Esophagus squamous epithelium (tissue), 5 donors: Measurements from ENCODE around the gene KBTBD13. TPM values are rescaled to one million over a fixed set of nuclear protein-coding genes. Genes with fewer than 3 reads are reported as not detected.

Experiments
- DNase-seq: peaks from one replicate; lab custom pipeline; 2025; lab: John Stamatoyannopoulos, UW
- H3K27ac ChIP-seq, 4 donors: fragments of 200-600 bp; sonication (generic); one replicate each; pipeline ENCODE4 v1.5.1; 2016 to 2019; ENCODE audit warnings: mild to moderate bottlenecking in 1 of 4
- H3K27me3 ChIP-seq, 4 donors: fragments of 200-600 bp; sonication (generic); 1 replicate in 3 of 4; 2 replicates in 1 of 4; pipeline versions ENCODE4 v1.5.1 to v1.6.0; 2017 to 2021; ENCODE audit warnings: antibody characterized with exemption in 1 of 4
- H3K36me3 ChIP-seq, 3 donors: fragments of 200-600 bp; sonication (generic); one replicate each; pipeline ENCODE4 v1.5.1; 2016 to 2019
- H3K4me1 ChIP-seq, 3 donors: fragments of 200-600 bp; sonication (generic); one replicate each; pipeline ENCODE4 v1.5.1; 2017 to 2019
- H3K4me3 ChIP-seq, 4 donors: fragments of 200-600 bp; sonication (generic); 1 replicate in 3 of 4; 2 replicates in 1 of 4; pipeline ENCODE4 v1.5.1; 2016 to 2019; ENCODE audit warnings: mild to moderate bottlenecking in 2 of 4, moderate library complexity in 1 of 4
- H3K9me3 ChIP-seq, 3 donors: fragments of 200-600 bp; sonication (generic); one replicate each; pipeline ENCODE4 v1.5.1; 2016 to 2019
- CTCF ChIP-seq, 6 experiments: fragments of 450-650 bp in 4 of 6; fragments of 200-600 bp in 2 of 6; sonication (generic) in 2 of 6; IDR thresholded peaks; one replicate each; pipeline ENCODE4 v1.5.1; 2016 to 2019; ENCODE audit warnings: antibody characterized with exemption in 6 of 6, mild to moderate bottlenecking in 4 of 6, moderate library complexity in 4 of 6
- POLR2A ChIP-seq, 4 donors: fragments of 450-650 bp; IDR thresholded peaks; one replicate each; pipeline ENCODE4 v1.6.1; 2017; ENCODE audit warnings: antibody characterized with exemption in 4 of 4, mild to moderate bottlenecking in 4 of 4, moderate library complexity in 3 of 4
- WGBS, 2 donors: methylation state at CpG; one replicate each; pipeline ENCODE4 v1.1.5; 2018; 5-methylcytosine and 5-hydroxymethylcytosine counted together
- intact Hi-C: fragments of 100-400 bp; cut with DNase I; formaldehyde crosslinking; loops from one replicate; pipeline ENCODE4 v1.15.0; 2022
- total RNA-seq, 4 donors: library from RNA; depleted of rRNA; stranded (reverse); fragments of >200 nt; gene quantifications; one replicate each; pipeline ENCODE4 v1.1.0, GENCODE V29; 2016
- donor health status: DM: yes; HTN: yes; CAD: no.

KBTBD13 gene
- total RNA-seq, 4 donors from 2014 or later = not detected

GRCh38 chr15:65095011-65095746, 18.6 kb downstream of the KBTBD13 start:
- intact Hi-C loops = no loop called here
- TF ChIP-seq CTCF (IDR thresholded peaks at IDR 0.05) = no peak
- no peak overlapping the region for H3K4me3 ChIP-seq
- no peak for DNase-seq
- no peaks in the 10 kb centered on the region for H3K27me3 ChIP-seq
- peak overlapping the region; percentile 5 to 75 (median 29) for H3K27ac ChIP-seq
- H3K9me3 ChIP-seq = no peaks in the 10 kb centered on the region
- WGBS, 2 donors = 39 to 53% methylated on average over 3 to 4 of the region's 5 CpGs
- H3K4me1 ChIP-seq = peaks cover 4 to 29% (median 9%) of the 10 kb centered on the region in 3 donors
- H3K36me3 ChIP-seq = peaks cover 0 to 37% (median 10%) of the 10 kb centered on the region in 3 donors

DNA sequence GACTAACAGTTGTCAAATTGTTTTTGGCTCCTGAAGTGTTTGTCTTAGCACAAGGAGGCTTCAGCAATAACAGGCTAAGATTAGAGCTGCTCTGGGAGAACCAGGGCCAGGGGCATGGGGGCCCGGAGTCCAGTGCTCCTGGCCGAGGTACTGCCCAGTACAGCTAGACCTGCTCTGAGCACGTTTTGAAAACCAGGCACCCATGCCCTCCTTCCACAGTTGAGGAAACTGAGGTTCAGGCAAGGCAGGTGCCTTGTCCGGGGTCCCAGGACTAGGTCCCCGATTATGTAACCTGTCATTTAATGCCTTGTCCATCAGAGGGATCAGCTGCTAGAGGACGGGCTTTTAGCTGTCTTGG, 19.2 kb downstream of the KBTBD13 start:
- H3K27ac ChIP-seq = peak overlapping the region in 1 of 4 donors; percentile 10
- peaks cover 0 to 37% (median 10%) of the 10 kb centered on the region in 3 donors for H3K36me3 ChIP-seq
- 58 to 81% methylated on average over 3 to 4 of the region's 6 CpGs for WGBS, 2 donors
- peaks cover 6 to 35% (median 9%) of the 10 kb centered on the region in 3 donors for H3K4me1 ChIP-seq
- no peaks in the 10 kb centered on the region for H3K9me3 ChIP-seq
- TF ChIP-seq POLR2A (IDR thresholded peaks at IDR 0.05) (no peak), CTCF (IDR thresholded peaks at IDR 0.05) (no peak)
- no peak overlapping the region for H3K4me3 ChIP-seq
- intact Hi-C loops = no loop called here
- H3K27me3 ChIP-seq = no peaks in the 10 kb centered on the region
- no peak for DNase-seq

- intact Hi-C loops = no loop called here
- no peak for DNase-seq
- Histone ChIP-seq H3K4me3 (no peak overlapping the region), H3K27me3 (no peaks in the 10 kb centered on the region), H3K4me1 (peaks cover 16 to 45% (median 18%) of the 10 kb centered on the region in 3 donors), H3K36me3 (peaks cover 0 to 37% (median 10%) of the 10 kb centered on the region in 3 donors), H3K27ac (no peak overlapping the region), H3K9me3 (no peaks in the 10 kb centered on the region)
- WGBS, 2 donors = 73 to 83% methylated on average over 1 to 5 of the region's 6 CpGs
- TF ChIP-seq POLR2A (IDR thresholded peaks at IDR 0.05) (no peak), CTCF (IDR thresholded peaks at IDR 0.05) (no peak)
Observed at GRCh38 chr15:65096481-65097385, 20.2 kb downstream of the KBTBD13 start.

- Histone ChIP-seq H3K27ac (no peak overlapping the region), H3K27me3 (no peaks in the 10 kb centered on the region), H3K36me3 (peaks cover 0 to 47% (median 10%) of the 10 kb centered on the region in 3 donors), H3K4me1 (peaks cover 16 to 50% (median 23%) of the 10 kb centered on the region in 3 donors), H3K4me3 (no peak overlapping the region), H3K9me3 (no peaks in the 10 kb centered on the region)
- TF ChIP-seq CTCF (IDR thresholded peaks at IDR 0.05) = no peak
- no peak for TF ChIP-seq POLR2A (IDR thresholded peaks at IDR 0.05)
- DNase-seq = no peak
- intact Hi-C loops = no loop called here
- 89 to 96% methylated on average over 6 to 7 of the region's 7 CpGs for WGBS, 2 donors
Observed at GRCh38 chr15:65097651-65098263, 21.2 kb downstream of the KBTBD13 start.
